Adipocyte (in vitro differentiated cells): ENCODE results near the gene SELENOO.
A peak's percentile ranks its signal among the peaks of the same experiment; 100 is the strongest.

Source experiments
- DNase-seq: peaks from one replicate; pipeline ENCODE4 v3.0.0-alpha.2; 2015; ENCODE audit warnings: low read depth
- H3K27me3 ChIP-seq: replicated peaks from 2 replicates; pipeline ENCODE4 v1.7.0; 2013; ENCODE audit warnings: mild to moderate bottlenecking, low read length, moderate library complexity; ENCODE audit not compliant: control insufficient read depth, insufficient read depth
- H3K36me3 ChIP-seq: 2 replicates; pipeline ENCODE4 v1.7.0; 2013; ENCODE audit warnings: low read length, mild to moderate bottlenecking, moderate library complexity; ENCODE audit not compliant: control insufficient read depth, insufficient read depth, severe bottlenecking
- H3K4me1 ChIP-seq: 2 replicates; pipeline ENCODE4 v1.7.0; 2013; ENCODE audit warnings: mild to moderate bottlenecking, low read length, moderate library complexity; ENCODE audit not compliant: control insufficient read depth, insufficient read depth
- H3K4me3 ChIP-seq: 2 replicates; pipeline ENCODE4 v1.7.0; 2013; ENCODE audit warnings: mild to moderate bottlenecking, low read length, moderate library complexity
- H3K9ac ChIP-seq: 2 replicates; pipeline ENCODE4 v1.7.0; 2013; ENCODE audit warnings: mild to moderate bottlenecking, low read length, moderate library complexity
- H3K9me3 ChIP-seq: 2 replicates; pipeline ENCODE4 v1.7.0; 2013; ENCODE audit warnings: mild to moderate bottlenecking, low read length, moderate library complexity; ENCODE audit not compliant: control insufficient read depth

SELENOO gene

GRCh38 chr22:50200461-50201190 is at the start of gene SELENOO:
Gene SELENOO (plus strand): TSS chr22:50201011. CDS start chr22:50201037, 26 bp downstream.
- DNase-seq = peak; percentile 96
- Histone ChIP-seq H3K9ac (peak within 1 kb of the TSS; percentile 86), H3K4me3 (peak within 1 kb of the TSS; percentile 84), H3K9me3 (no peaks in the 10 kb centered on the region), H3K36me3 (peaks cover 23% of the 10 kb centered on the region), H3K4me1 (peaks cover 15% of the 10 kb centered on the region), H3K27me3 (no peaks in the 10 kb centered on the region)

GRCh38 chr22:50151571-50152537 is 49.0 kb upstream of the SELENOO start:
- Histone ChIP-seq H3K9ac (no peak overlapping the region), H3K4me1 (no peaks in the 10 kb centered on the region), H3K27me3 (peaks cover 14% of the 10 kb centered on the region), H3K4me3 (no peak overlapping the region), H3K9me3 (no peaks in the 10 kb centered on the region), H3K36me3 (no peaks in the 10 kb centered on the region)
- no peak for DNase-seq

- Histone ChIP-seq H3K4me3 (no peak overlapping the region), H3K4me1 (no peaks in the 10 kb centered on the region), H3K9ac (no peak overlapping the region), H3K36me3 (no peaks in the 10 kb centered on the region), H3K27me3 (peaks cover 22% of the 10 kb centered on the region), H3K9me3 (no peaks in the 10 kb centered on the region)
- no peak for DNase-seq
Observed at GRCh38 chr22:50153056-50153755, 47.6 kb upstream of the SELENOO start.

GRCh38 chr22:50153756-50154140 is 47.1 kb upstream of the SELENOO start:
- peaks cover 27% of the 10 kb centered on the region for H3K27me3 ChIP-seq
- no peak for DNase-seq
- H3K4me3 ChIP-seq = no peak overlapping the region
- no peaks in the 10 kb centered on the region for H3K9me3 ChIP-seq
- no peaks in the 10 kb centered on the region for H3K4me1 ChIP-seq
- H3K36me3 ChIP-seq = no peaks in the 10 kb centered on the region
- no peak overlapping the region for H3K9ac ChIP-seq

- Histone ChIP-seq H3K4me3 (no peak overlapping the region), H3K4me1 (no peaks in the 10 kb centered on the region), H3K9me3 (no peaks in the 10 kb centered on the region), H3K9ac (no peak overlapping the region), H3K27me3 (peaks cover 26% of the 10 kb centered on the region), H3K36me3 (no peaks in the 10 kb centered on the region)
- no peak for DNase-seq
Observed at GRCh38 chr22:50157709-50158375, 43.0 kb upstream of the SELENOO start.

GRCh38 chr22:50160947-50161346 is 39.9 kb upstream of the SELENOO start:
- no peaks in the 10 kb centered on the region for H3K36me3 ChIP-seq
- H3K4me1 ChIP-seq = no peaks in the 10 kb centered on the region
- H3K4me3 ChIP-seq = no peak overlapping the region
- no peak overlapping the region for H3K9ac ChIP-seq
- H3K9me3 ChIP-seq = no peaks in the 10 kb centered on the region
- peaks cover 28% of the 10 kb centered on the region for H3K27me3 ChIP-seq
- no peak for DNase-seq

- no peak overlapping the region for H3K9ac ChIP-seq
- H3K27me3 ChIP-seq = peaks cover 28% of the 10 kb centered on the region
- no peaks in the 10 kb centered on the region for H3K9me3 ChIP-seq
- no peaks in the 10 kb centered on the region for H3K36me3 ChIP-seq
- no peaks in the 10 kb centered on the region for H3K4me1 ChIP-seq
- no peak for DNase-seq
- no peak overlapping the region for H3K4me3 ChIP-seq
Observed at GRCh38 chr22:50161508-50162390, 39.1 kb upstream of the SELENOO start.

GRCh38 chr22:50162391-50162956 is 38.3 kb upstream of the SELENOO start:
- DNase-seq = no peak
- H3K36me3 ChIP-seq = no peaks in the 10 kb centered on the region

GRCh38 chr22:50165436-50166123 is 35.2 kb upstream of the SELENOO start:
- H3K4me3 ChIP-seq = no peak overlapping the region
- H3K27me3 ChIP-seq = peaks cover 18% of the 10 kb centered on the region
- H3K36me3 ChIP-seq = no peaks in the 10 kb centered on the region
- no peaks in the 10 kb centered on the region for H3K4me1 ChIP-seq
- no peaks in the 10 kb centered on the region for H3K9me3 ChIP-seq
- DNase-seq = no peak
- H3K9ac ChIP-seq = no peak overlapping the region

More at GRCh38 chr22:50162391-50162956, 38.3 kb upstream of the SELENOO start:
- Histone ChIP-seq H3K4me1 (no peaks in the 10 kb centered on the region), H3K4me3 (no peak overlapping the region), H3K27me3 (peaks cover 22% of the 10 kb centered on the region), H3K9me3 (no peaks in the 10 kb centered on the region), H3K9ac (no peak overlapping the region)
